ENCODE results near the gene BLVRB. TPM values are rescaled to one million over a fixed set of nuclear protein-coding genes. Genes with fewer than 3 reads are reported as not detected.

The BLVRB gene
- total and polyA plus RNA-seq, 4 donors, result 135 to 413 (median 260) TPM

DNA sequence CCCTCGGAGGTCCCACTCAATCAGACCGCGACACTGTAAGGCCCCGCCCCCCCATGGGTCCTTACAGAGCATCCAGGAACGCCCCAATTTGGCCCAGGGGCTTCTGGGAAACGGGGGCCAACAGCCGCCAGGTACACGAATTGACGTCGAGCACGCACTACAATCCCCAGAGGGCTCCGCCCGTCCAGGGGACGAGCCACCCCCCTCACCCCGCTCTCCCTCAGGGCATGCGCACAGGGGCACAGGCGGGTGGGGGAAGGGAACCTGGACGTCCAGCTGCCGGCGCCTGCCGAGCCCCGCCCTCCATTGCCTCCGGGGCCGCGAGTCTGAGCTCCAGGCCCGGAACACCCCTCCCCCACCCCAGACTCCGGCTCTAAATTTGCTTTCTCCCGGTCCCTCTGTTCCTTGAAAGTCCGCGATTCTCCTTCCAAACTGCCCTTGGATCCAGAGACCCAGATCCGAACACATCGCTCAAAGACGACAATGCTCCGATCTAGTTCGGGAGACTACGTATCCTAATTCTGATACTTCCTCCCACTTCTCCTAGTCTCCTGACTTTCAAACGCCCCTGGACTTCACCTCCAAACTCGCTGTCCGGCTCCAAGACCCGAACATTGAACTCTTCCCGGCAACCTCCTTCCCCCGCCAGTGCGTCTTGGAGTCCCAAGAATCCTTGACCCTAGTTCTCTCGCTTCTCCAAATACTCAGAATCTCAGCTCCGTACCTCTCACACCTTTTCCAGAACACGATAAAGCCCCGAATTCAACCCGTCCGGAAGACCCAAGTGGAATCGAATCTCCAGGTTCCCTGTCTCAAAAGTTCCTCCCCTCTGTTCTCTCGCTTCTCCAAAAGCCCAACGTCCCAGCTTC lies 22.2 kb downstream of the BLVRB start:
- no peaks in the 10 kb centered on the region for H3K9me3 ChIP-seq (ENCODE audit: control insufficient read depth in 4 of 4, insufficient read depth in 3 of 4, low read length in 3 of 4)
- ATAC-seq (ENCODE audit: insufficient read depth, low FRiP score) (peak; percentile 84), DNase-seq (peak; percentile 100)
- peaks cover 14 to 24% (median 24%) of the 10 kb centered on the region in 4 donors for H3K36me3 ChIP-seq (ENCODE audit: control insufficient read depth in 4 of 4, insufficient read depth in 4 of 4, low read length in 4 of 4)
- peak overlapping the region; percentile 99 for H3K9ac ChIP-seq (ENCODE audit: insufficient read depth in 1 of 2, low read length in 2 of 2)
- H3K4me3 ChIP-seq, result peak overlapping the region; percentile 61
- TF ChIP-seq, protein P1, sequence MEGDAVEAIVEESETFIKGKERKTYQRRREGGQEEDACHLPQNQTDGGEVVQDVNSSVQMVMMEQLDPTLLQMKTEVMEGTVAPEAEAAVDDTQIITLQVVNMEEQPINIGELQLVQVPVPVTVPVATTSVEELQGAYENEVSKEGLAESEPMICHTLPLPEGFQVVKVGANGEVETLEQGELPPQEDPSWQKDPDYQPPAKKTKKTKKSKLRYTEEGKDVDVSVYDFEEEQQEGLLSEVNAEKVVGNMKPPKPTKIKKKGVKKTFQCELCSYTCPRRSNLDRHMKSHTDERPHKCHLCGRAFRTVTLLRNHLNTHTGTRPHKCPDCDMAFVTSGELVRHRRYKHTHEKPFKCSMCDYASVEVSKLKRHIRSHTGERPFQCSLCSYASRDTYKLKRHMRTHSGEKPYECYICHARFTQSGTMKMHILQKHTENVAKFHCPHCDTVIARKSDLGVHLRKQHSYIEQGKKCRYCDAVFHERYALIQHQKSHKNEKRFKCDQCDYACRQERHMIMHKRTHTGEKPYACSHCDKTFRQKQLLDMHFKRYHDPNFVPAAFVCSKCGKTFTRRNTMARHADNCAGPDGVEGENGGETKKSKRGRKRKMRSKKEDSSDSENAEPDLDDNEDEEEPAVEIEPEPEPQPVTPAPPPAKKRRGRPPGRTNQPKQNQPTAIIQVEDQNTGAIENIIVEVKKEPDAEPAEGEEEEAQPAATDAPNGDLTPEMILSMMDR (IDR thresholded peaks at IDR 0.05; ENCODE audit: control extremely low read depth, extremely low read depth), result no peak
- no peaks in the 10 kb centered on the region for H3K27me3 ChIP-seq (ENCODE audit: control insufficient read depth in 3 of 3, insufficient read depth in 3 of 3, low read length in 2 of 3)
- peaks cover 0 to 14% (median 7%) of the 10 kb centered on the region in 5 donors for H3K4me1 ChIP-seq (ENCODE audit: control insufficient read depth in 5 of 5, insufficient read depth in 5 of 5, low read length in 5 of 5)
- WGBS, 2 donors, result 0% methylated on average over 52 of the region's 52 CpGs
- peak overlapping the region; percentile 88 to 97 for H3K27ac ChIP-seq (ENCODE audit: low read depth in 1 of 2, low read length in 1 of 2)

DNA sequence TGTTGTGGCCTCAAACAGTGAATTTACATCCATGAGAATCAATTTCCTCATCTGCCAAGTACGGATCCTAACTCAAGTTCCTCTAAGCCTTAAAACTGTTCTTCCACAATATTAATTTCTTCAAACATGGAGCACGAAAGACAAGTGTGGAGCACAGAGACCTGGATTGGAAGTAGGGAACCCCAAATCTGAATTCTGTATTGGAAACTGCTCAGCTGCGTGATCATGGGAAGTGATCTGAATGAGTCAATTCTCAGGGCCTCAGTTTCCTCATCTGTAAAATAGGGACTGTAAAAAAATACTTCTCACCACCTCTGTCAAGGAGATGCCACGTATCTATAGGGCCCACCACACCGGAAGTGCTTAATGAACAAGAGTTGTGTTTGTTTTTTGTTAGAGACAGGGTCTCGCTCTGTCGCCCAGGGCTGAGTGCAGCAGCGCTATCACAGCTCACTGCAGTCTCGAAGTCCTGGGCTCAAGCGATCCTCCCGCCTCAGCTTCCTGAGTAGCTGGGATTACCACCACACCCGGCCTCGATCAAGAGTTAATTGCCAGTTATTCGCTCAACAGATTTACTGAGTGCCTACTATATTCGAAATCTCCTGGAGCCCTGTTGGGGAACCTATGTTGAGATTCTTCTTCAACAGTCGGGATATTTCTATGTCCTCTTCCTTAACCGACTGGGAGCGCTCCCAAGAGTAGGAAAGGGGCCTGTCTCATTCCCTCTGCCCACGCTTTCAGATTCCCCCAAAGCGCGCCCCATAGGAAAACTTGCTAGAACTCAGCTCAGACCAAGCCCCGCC lies 23.0 kb downstream of the BLVRB start:
- H3K4me3 ChIP-seq, result peak overlapping the region; percentile 7
- H3K27me3 ChIP-seq (ENCODE audit: control insufficient read depth in 3 of 3, insufficient read depth in 3 of 3, low read length in 2 of 3), result no peaks in the 10 kb centered on the region
- TF ChIP-seq, protein P1 (IDR thresholded peaks at IDR 0.05; ENCODE audit: control extremely low read depth, extremely low read depth), result no peak
- peaks cover 14 to 18% (median 17%) of the 10 kb centered on the region in 4 donors for H3K36me3 ChIP-seq (ENCODE audit: control insufficient read depth in 4 of 4, insufficient read depth in 4 of 4, low read length in 4 of 4)
- H3K9me3 ChIP-seq (ENCODE audit: control insufficient read depth in 4 of 4, insufficient read depth in 3 of 4, low read length in 3 of 4), result no peaks in the 10 kb centered on the region
- H3K4me1 ChIP-seq (ENCODE audit: control insufficient read depth in 5 of 5, insufficient read depth in 5 of 5, low read length in 5 of 5), result peaks cover 0 to 14% (median 7%) of the 10 kb centered on the region in 5 donors
- WGBS, 2 donors, result 18 to 19% methylated on average over 22 of the region's 22 CpGs
- peak overlapping the region in 1 of 2 donors; percentile 45 for H3K9ac ChIP-seq (ENCODE audit: insufficient read depth in 1 of 2, low read length in 2 of 2)
- H3K27ac ChIP-seq (ENCODE audit: low read depth in 1 of 2, low read length in 1 of 2), result peak overlapping the region; percentile 53 to 58
- ATAC-seq (ENCODE audit: insufficient read depth, low FRiP score), result no peak
- DNase-seq, result no peak

DNA sequence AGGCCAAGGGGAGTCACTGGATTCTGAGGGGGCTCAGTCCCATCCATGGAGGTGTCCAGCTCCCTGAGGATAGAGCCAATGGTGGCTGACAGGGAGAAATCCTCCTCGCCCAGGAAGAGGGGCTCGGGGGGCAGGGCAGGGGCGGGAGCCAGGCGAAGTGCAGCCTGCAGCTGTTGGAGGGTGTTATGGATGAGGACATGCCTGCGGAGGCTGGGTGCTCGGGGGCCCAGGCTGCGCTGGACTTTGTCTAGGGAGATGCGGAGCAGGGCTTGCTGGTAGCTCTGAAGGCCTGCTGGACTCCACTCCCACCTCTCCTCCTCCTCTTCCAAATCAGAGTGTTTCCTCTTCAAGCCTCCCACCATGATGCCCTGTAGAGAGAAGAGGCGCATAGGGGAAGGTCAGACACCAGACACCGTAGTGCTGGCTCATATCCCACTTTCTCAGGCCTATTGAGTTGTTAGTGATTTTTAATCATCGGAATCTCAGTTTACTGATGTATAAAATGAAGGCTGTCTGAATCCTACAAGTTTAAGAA lies 23.8 kb downstream of the BLVRB start:
- H3K4me1 ChIP-seq (ENCODE audit: control insufficient read depth in 5 of 5, insufficient read depth in 5 of 5, low read length in 5 of 5), result peaks cover 0 to 14% (median 7%) of the 10 kb centered on the region in 5 donors
- H3K9me3 ChIP-seq (ENCODE audit: control insufficient read depth in 4 of 4, insufficient read depth in 3 of 4, low read length in 3 of 4), result no peaks in the 10 kb centered on the region
- ATAC-seq (ENCODE audit: insufficient read depth, low FRiP score), result no peak
- WGBS, 2 donors, result 83 to 88% methylated on average over 11 of the region's 11 CpGs
- peaks cover 14 to 18% (median 17%) of the 10 kb centered on the region in 4 donors for H3K36me3 ChIP-seq (ENCODE audit: control insufficient read depth in 4 of 4, insufficient read depth in 4 of 4, low read length in 4 of 4)
- DNase-seq, result no peak
- TF ChIP-seq, protein P1 (IDR thresholded peaks at IDR 0.05; ENCODE audit: control extremely low read depth, extremely low read depth), result no peak
- H3K4me3 ChIP-seq, result no peak overlapping the region
- no peaks in the 10 kb centered on the region for H3K27me3 ChIP-seq (ENCODE audit: control insufficient read depth in 3 of 3, insufficient read depth in 3 of 3, low read length in 2 of 3)
- H3K27ac ChIP-seq (ENCODE audit: low read depth in 1 of 2, low read length in 1 of 2), result no peak overlapping the region
- peak overlapping the region in 1 of 2 donors; percentile 45 for H3K9ac ChIP-seq (ENCODE audit: insufficient read depth in 1 of 2, low read length in 2 of 2)
